ENCODE data around the gene RCVRN.

RCVRN gene

GRCh38 chr17:9918804-9919352 is 13.8 kb upstream of the RCVRN start:
- Histone ChIP-seq H3K27ac (ENCODE audit: poor library complexity, severe bottlenecking) (no peak overlapping the region), H3K4me3 (ENCODE audit: severe bottlenecking) (no peak overlapping the region)

GRCh38 chr17:9918352-9918751 is 13.3 kb upstream of the RCVRN start:
- TF ChIP-seq CTCF (IDR thresholded peaks at IDR 0.05; ENCODE audit: poor library complexity, severe bottlenecking), result no peak
- H3K4me1 ChIP-seq (ENCODE audit: insufficient read depth, poor library complexity, severe bottlenecking), result no peaks in the 10 kb centered on the region
- no peak for ATAC-seq (ENCODE audit: low read depth)

More at GRCh38 chr17:9918804-9919352, 13.8 kb upstream of the RCVRN start:
- Histone ChIP-seq H3K4me1 (ENCODE audit: insufficient read depth, poor library complexity, severe bottlenecking) (no peaks in the 10 kb centered on the region), H3K9me3 (ENCODE audit: severe bottlenecking) (no peaks in the 10 kb centered on the region), H3K27me3 (ENCODE audit: insufficient read depth, poor library complexity, severe bottlenecking) (no peaks in the 10 kb centered on the region), H3K36me3 (ENCODE audit: low read depth) (no peaks in the 10 kb centered on the region)
- DNase-seq (ENCODE audit: low spot score) (no peak), ATAC-seq (ENCODE audit: low read depth) (no peak)
- no peak for TF ChIP-seq CTCF (IDR thresholded peaks at IDR 0.05; ENCODE audit: poor library complexity, severe bottlenecking)

DNA sequence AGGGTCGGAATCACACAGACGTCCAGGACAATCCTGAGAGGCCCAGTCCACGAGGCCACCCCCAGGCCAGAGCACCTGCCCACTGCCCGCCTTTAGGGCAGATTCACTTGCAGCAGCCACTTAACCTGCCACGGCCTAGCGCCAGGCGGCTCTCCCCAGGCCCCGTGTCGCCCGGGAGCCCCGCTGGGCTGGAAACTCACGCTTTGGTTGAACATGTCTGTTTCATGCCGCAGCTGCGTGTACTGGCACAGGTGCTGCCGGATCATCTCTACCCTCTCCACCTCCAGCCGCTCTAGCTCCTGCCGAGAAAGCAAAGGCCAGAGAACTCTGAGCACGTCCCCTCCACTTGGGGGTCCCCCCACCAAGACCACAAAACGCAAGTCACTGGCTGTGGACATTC is 12.7 kb upstream of the RCVRN start:
- TF ChIP-seq CTCF (IDR thresholded peaks at IDR 0.05; ENCODE audit: poor library complexity, severe bottlenecking), result no peak
- DNase-seq (ENCODE audit: low spot score) (no peak), ATAC-seq (ENCODE audit: low read depth) (no peak)
- H3K27me3 ChIP-seq (ENCODE audit: insufficient read depth, poor library complexity, severe bottlenecking), result no peaks in the 10 kb centered on the region
- H3K4me1 ChIP-seq (ENCODE audit: insufficient read depth, poor library complexity, severe bottlenecking), result no peaks in the 10 kb centered on the region
- no peak overlapping the region for H3K4me3 ChIP-seq (ENCODE audit: severe bottlenecking)
- H3K36me3 ChIP-seq (ENCODE audit: low read depth), result no peaks in the 10 kb centered on the region
- no peak overlapping the region for H3K27ac ChIP-seq (ENCODE audit: poor library complexity, severe bottlenecking)
- H3K9me3 ChIP-seq (ENCODE audit: severe bottlenecking), result no peaks in the 10 kb centered on the region

More at GRCh38 chr17:9918352-9918751, 13.3 kb upstream of the RCVRN start:
- Histone ChIP-seq H3K9me3 (ENCODE audit: severe bottlenecking) (no peaks in the 10 kb centered on the region), H3K27me3 (ENCODE audit: insufficient read depth, poor library complexity, severe bottlenecking) (no peaks in the 10 kb centered on the region), H3K4me3 (ENCODE audit: severe bottlenecking) (no peak overlapping the region), H3K36me3 (ENCODE audit: low read depth) (no peaks in the 10 kb centered on the region), H3K27ac (ENCODE audit: poor library complexity, severe bottlenecking) (no peak overlapping the region)
- DNase-seq (ENCODE audit: low spot score), result no peak

DNA sequence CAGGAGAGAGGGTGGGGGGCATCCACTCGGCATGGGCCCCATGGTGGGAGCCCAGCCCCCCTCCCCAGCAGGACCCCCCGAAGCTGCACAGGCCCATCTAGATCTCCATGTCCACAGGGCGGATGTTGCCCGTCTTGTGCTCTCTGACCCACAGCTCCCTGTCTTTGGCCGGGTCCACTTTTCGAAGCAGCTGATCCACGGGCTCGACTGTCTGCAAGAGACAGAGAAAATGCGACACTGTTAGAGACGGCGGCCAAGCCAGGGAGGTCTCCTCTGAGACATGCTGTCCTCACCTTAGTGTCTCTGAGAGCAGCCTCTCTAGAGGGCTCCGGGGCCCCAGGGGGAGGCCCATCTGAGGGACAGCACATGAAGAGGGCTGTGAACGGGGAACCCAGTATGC is 12.1 kb upstream of the RCVRN start:
- no peak for TF ChIP-seq CTCF (IDR thresholded peaks at IDR 0.05; ENCODE audit: poor library complexity, severe bottlenecking)
- ATAC-seq (ENCODE audit: low read depth) (no peak), DNase-seq (ENCODE audit: low spot score) (no peak)
- H3K27me3 ChIP-seq (ENCODE audit: insufficient read depth, poor library complexity, severe bottlenecking), result no peaks in the 10 kb centered on the region
- H3K9me3 ChIP-seq (ENCODE audit: severe bottlenecking), result no peaks in the 10 kb centered on the region
- H3K4me1 ChIP-seq (ENCODE audit: insufficient read depth, poor library complexity, severe bottlenecking), result no peaks in the 10 kb centered on the region
- H3K36me3 ChIP-seq (ENCODE audit: low read depth), result no peaks in the 10 kb centered on the region
- H3K27ac ChIP-seq (ENCODE audit: poor library complexity, severe bottlenecking), result no peak overlapping the region
- no peak overlapping the region for H3K4me3 ChIP-seq (ENCODE audit: severe bottlenecking)

DNA sequence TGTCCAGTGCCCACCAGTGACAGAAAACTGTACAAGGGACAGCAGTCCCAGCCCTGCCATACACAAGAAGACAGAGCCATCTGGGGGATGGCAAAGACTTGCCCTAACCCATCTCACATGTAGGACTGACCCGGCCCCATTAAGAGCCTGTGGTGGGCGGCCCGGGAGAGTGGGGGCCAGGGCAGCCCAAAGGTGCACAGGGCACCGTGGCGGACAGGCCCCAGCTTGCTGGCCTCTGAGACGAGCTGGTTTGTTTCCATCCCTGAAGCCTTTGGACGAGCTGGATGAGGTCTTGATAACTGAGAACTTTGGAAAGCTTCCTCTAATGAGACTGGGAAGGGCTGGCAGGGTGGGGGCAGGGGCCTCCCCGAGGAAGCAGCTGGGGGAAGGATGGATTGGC is 11.0 kb upstream of the RCVRN start:
- H3K27ac ChIP-seq (ENCODE audit: poor library complexity, severe bottlenecking), result no peak overlapping the region
- no peaks in the 10 kb centered on the region for H3K4me1 ChIP-seq (ENCODE audit: insufficient read depth, poor library complexity, severe bottlenecking)
- H3K27me3 ChIP-seq (ENCODE audit: insufficient read depth, poor library complexity, severe bottlenecking), result no peaks in the 10 kb centered on the region
- no peaks in the 10 kb centered on the region for H3K36me3 ChIP-seq (ENCODE audit: low read depth)
- H3K9me3 ChIP-seq (ENCODE audit: severe bottlenecking), result no peaks in the 10 kb centered on the region
- DNase-seq (ENCODE audit: low spot score), result no peak
- TF ChIP-seq CTCF (IDR thresholded peaks at IDR 0.05; ENCODE audit: poor library complexity, severe bottlenecking), result no peak
- H3K4me3 ChIP-seq (ENCODE audit: severe bottlenecking), result no peak overlapping the region
- ATAC-seq (ENCODE audit: low read depth), result no peak

Data from RWPE2 (cell line).